SK-N-SH treated with all-trans-retinoic acid at 6 μM for 48 hours (cell line): ENCODE data around the gene NXPH1.

Source experiments
- ARNTL ChIP-seq: fragments of 450-650 bp; formaldehyde crosslinking; IDR thresholded peaks from 2 replicates; pipeline ENCODE4 v1.5.0; 2020; ENCODE audit warnings: low read depth, mild to moderate bottlenecking, moderate library complexity, borderline replicate concordance
- CREB5 ChIP-seq: fragments of 250-450 bp; sonication (Bioruptor Pico); IDR thresholded peaks from 2 replicates; pipeline ENCODE4 v1.5.1; 2020; ENCODE audit warnings: low read depth, mild to moderate bottlenecking, moderate library complexity
- CSRNP3 ChIP-seq: fragments of 250-450 bp; sonication (Bioruptor Pico); IDR thresholded peaks from 2 replicates; pipeline ENCODE4 v1.5.1; 2021; ENCODE audit warnings: mild to moderate bottlenecking, moderate library complexity
- GLIS3 ChIP-seq: fragments of 250-450 bp; sonication (Bioruptor Pico); IDR thresholded peaks from 2 replicates; pipeline ENCODE4 v1.5.0; 2020; ENCODE audit warnings: mild to moderate bottlenecking, moderate library complexity
- PATZ1 ChIP-seq: fragments of 250-450 bp; sonication (Bioruptor Pico); IDR thresholded peaks from 2 replicates; pipeline ENCODE4 v1.8.0; 2020; ENCODE audit warnings: mild to moderate bottlenecking, moderate library complexity, borderline replicate concordance
- POU6F1 ChIP-seq: fragments of 250-450 bp; sonication (Bioruptor Pico); IDR thresholded peaks from 2 replicates; pipeline ENCODE4 v1.8.0; 2021; ENCODE audit warnings: low read depth, mild to moderate bottlenecking, moderate library complexity, borderline replicate concordance
- PPARA ChIP-seq: fragments of 250-450 bp; sonication (Bioruptor Pico); IDR thresholded peaks from 2 replicates; pipeline ENCODE4 v1.5.0; 2020; ENCODE audit warnings: mild to moderate bottlenecking, borderline replicate concordance
- RARB ChIP-seq: fragments of 250-450 bp; sonication (Bioruptor Pico); IDR thresholded peaks from 2 replicates; pipeline ENCODE4 v1.8.0; 2021; ENCODE audit warnings: mild to moderate bottlenecking, moderate library complexity
- SNAI2 ChIP-seq: fragments of 250-450 bp; sonication (Bioruptor Pico); IDR thresholded peaks from 2 replicates; pipeline ENCODE4 v1.5.0; 2020; ENCODE audit warnings: mild to moderate bottlenecking, moderate library complexity
- TOX ChIP-seq: fragments of 250-450 bp; sonication (Bioruptor Pico); IDR thresholded peaks from 2 replicates; pipeline ENCODE4 v1.8.0; 2021; ENCODE audit warnings: mild to moderate bottlenecking, moderate library complexity, borderline replicate concordance
- ZFP30 ChIP-seq: fragments of 450-650 bp; formaldehyde crosslinking; IDR thresholded peaks from 2 replicates; pipeline ENCODE4 v1.5.0; 2022; ENCODE audit warnings: mild to moderate bottlenecking, moderate library complexity
- ZNF565 ChIP-seq: fragments of 450-650 bp; formaldehyde crosslinking; conservative IDR thresholded peaks from 2 replicates; pipeline ENCODE4 v1.5.0; 2020; ENCODE audit warnings: low read depth, mild to moderate bottlenecking, moderate library complexity
- ZNF70 ChIP-seq: fragments of 450-650 bp; formaldehyde crosslinking; IDR thresholded peaks from 2 replicates; pipeline ENCODE4 v1.5.0; 2020; ENCODE audit warnings: mild to moderate bottlenecking, moderate library complexity
- ZNF8 ChIP-seq: fragments of 450-650 bp; formaldehyde crosslinking; IDR thresholded peaks from 2 replicates; pipeline ENCODE4 v1.5.0; 2020; ENCODE audit warnings: mild to moderate bottlenecking, moderate library complexity

- TF ChIP-seq ZFP30 (CRISPR knock-in tag) (no peak), POU6F1 (no peak), PPARA (CRISPR knock-in tag) (no peak), CREB5 (no peak), GLIS3 (no peak), ZNF8 (no peak; the same call in 1 of the 2 replicates), ARNTL (no peak), ZNF70 (CRISPR knock-in tag) (no peak), SNAI2 (CRISPR knock-in tag) (no peak), RARB (CRISPR knock-in tag) (no peak), TOX (CRISPR knock-in tag) (no peak), ZNF565 (CRISPR knock-in tag) (no peak), CSRNP3 (CRISPR knock-in tag) (no peak), PATZ1 (CRISPR knock-in tag) (no peak)
Observed at GRCh38 chr7:8747338-8747737, 313.9 kb downstream of the NXPH1 start.
